Fibroblast of villous mesenchyme (primary cell): Measurements from ENCODE around the gene AAGAB. TPM values are rescaled to one million over a fixed set of nuclear protein-coding genes. Genes with fewer than 3 reads are reported as not detected.

ENCODE experiments used
- DNase-seq: peaks from one replicate; pipeline ENCODE4 v3.0.0-alpha.2; 2010; ENCODE audit warnings: low read depth
- H3K4me3 ChIP-seq: 2 replicates; pipeline ENCODE4 v1.5.1; 2011; ENCODE audit warnings: low read depth, mild to moderate bottlenecking, low read length
- total RNA-seq: library from RNA; depleted of rRNA; stranded (reverse); fragments of >200 nt; gene quantifications from 2 replicates; pipeline ENCODE4 v1.2.3, GENCODE V29; 2012
- TF ChIP-seq, protein P1 (sequence below): IDR thresholded peaks from 2 replicates; pipeline ENCODE4 v1.5.1; 2012; ENCODE audit warnings: low read depth, mild to moderate bottlenecking, low read length; ENCODE audit not compliant: insufficient read depth

Gene AAGAB
- total RNA-seq, 1 donor = 50.1 TPM

DNA sequence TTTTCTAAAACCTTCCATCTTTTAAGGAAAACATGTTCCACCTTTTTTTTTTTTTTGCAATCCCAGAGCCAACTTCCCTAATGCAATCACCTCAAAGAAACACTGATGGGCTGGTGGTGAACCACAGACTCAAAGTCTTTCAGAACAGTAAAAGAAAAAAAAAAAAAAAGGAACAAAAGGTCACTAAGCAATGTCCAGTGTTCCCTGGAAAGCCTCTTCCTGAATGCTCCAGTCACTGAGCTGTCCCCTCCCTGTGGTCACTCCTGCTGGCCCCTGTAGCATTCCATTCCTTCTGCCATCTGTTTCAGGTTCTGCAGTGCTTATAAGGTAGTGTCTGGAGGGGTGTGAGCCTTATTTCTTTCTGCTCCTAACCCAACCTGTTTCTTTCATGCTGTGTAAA is 53.3 kb downstream of the AAGAB start:
- DNase-seq = peak; percentile 42
- no peak overlapping the region for H3K4me3 ChIP-seq
- TF ChIP-seq, protein P1, sequence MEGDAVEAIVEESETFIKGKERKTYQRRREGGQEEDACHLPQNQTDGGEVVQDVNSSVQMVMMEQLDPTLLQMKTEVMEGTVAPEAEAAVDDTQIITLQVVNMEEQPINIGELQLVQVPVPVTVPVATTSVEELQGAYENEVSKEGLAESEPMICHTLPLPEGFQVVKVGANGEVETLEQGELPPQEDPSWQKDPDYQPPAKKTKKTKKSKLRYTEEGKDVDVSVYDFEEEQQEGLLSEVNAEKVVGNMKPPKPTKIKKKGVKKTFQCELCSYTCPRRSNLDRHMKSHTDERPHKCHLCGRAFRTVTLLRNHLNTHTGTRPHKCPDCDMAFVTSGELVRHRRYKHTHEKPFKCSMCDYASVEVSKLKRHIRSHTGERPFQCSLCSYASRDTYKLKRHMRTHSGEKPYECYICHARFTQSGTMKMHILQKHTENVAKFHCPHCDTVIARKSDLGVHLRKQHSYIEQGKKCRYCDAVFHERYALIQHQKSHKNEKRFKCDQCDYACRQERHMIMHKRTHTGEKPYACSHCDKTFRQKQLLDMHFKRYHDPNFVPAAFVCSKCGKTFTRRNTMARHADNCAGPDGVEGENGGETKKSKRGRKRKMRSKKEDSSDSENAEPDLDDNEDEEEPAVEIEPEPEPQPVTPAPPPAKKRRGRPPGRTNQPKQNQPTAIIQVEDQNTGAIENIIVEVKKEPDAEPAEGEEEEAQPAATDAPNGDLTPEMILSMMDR = no peak

DNA sequence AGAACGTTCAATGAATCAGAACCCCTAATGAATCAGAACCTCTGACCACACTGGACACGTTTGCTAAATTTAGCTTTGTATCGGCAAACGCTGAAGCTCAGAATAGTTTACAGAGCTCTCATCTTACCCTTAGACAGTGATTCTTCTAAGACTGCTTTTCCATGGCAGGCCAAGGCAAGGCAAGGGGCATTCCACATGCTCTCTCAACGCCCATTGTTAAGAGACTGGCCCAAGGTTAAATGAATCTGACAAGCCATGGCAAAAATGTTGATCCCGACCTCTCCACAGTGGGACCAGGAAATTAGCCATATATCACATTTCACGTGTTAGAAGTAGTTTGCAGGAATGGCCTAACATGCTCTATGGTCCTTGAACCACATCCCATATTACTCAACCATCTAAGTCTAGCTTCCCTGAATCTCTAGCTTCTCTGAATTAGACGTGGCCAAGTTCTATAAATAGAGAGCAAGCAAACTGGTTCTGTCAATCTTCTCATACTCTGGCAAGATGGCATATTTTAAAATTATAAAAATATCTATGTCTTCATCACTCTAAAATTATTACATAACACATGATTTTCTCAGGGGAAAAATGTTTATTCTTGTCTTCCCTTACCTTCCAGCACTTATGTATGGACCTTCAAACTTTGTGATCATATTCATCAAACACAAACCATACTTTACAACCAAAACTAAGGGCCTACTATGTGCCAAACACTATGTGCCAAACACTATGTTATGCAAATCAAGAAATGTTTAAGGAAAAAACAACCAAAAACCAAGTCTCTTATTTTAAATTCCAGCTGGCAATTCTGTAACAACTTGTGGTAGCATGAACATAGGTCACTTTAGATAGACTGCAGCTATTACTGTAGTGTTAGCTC is 54.3 kb downstream of the AAGAB start:
- TF ChIP-seq, protein P1 = no peak

DNA sequence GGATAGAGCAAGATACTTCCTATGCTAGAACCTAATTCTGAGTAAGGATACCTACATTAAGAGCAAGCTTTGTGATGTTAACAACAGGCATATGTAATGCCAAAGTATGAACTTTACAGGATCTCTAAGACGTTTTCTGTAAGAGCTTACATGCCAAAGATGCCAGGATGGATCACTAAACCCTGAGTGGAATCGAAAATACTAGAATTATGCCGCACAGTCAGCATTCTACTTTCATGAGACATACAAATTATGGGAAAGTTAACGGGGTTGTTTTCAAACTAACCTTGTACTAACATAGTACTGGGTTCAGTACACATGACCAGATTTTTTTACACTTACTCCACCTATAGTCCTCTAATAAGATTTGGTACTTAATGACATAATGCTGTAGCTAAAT is 55.1 kb downstream of the AAGAB start:
- DNase-seq = no peak
- TF ChIP-seq, protein P1 = no peak
- H3K4me3 ChIP-seq = no peak overlapping the region

More for the DNA sequence above, 54.3 kb downstream of the AAGAB start:
- H3K4me3 ChIP-seq = no peak overlapping the region
- no peak for DNase-seq

DNA sequence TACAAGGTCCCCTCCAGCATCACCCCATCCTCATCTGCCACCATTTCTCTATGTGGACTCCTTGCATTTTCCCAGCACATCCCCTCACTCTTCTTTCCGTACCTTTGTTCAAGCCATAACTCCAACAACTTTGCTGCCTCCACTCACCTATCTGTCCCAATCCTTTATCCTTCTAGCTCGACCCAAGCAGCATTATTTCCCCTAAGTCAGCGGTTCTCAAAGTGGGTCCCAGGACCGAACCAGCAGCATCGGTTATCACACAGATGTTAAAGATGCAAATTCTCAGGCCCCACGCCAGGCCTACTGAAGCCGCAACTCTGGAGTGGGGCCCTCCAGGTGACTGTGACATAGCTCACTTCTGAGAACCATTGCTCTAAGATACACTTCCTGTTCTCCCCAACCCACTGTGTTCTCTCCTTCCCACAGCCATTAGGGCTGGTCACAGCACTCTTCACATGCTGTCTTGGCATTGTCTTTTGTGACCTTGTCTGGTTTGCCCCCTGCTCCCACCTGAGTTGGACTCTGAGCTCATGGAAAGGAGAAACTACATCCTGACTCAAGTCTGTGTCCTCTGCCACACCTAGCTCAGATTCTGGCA is 56.2 kb downstream of the AAGAB start:
- no peak for DNase-seq
- no peak overlapping the region for H3K4me3 ChIP-seq
- TF ChIP-seq, protein P1 = no peak

DNA sequence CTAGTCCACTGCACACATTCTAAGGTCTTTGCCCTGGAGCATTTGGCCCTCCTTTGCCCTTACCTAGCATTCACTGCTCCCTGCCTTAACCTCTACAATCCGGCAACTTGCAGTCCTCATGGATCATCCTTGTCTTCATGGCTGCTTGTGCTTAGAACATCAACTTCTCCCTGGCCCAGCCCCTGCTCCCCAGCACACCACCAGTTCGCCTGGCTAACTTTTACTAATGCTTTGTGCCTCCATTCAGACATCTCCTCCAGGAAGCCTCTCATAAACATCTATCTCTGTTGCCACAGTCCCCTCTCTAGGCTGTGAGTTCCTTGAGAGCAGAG is 57.1 kb downstream of the AAGAB start:
- H3K4me3 ChIP-seq = no peak overlapping the region
- TF ChIP-seq, protein P1 = no peak
- peak; percentile 48 for DNase-seq

DNA sequence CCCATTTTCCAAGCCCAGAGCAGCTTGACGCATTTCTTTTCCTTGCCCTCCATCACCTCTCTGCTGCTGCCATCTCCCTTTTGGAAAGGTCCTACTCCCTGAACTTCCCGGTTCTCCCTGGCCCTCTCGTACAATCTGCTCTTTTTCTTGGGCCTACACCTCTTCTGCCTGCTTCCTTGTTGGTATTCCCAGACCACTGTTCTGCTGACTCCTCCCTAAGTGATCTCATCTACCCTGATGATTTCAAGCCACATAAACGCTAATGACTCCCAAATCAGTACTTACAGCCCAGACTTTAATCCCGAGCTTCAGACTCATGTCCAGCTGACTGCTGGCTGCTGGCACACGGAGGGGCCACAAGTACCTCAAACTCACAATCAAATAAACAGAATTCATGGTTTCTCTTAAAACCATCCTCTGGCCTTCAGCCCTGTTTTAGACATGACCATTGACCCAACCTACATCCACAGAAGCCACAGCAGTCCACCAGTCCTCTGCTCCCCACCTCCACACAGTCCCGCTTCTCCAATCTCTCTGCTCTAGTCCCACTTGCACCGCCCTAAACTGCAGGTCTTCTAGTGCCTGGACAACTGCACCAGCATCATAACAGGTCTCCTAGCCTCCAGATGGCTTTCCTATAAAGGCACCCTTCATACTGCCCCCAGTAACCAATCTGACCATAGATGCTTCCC is 57.6 kb downstream of the AAGAB start:
- TF ChIP-seq, protein P1 = no peak
- H3K4me3 ChIP-seq = no peak overlapping the region
- peak; percentile 94 for DNase-seq
